Esophagus squamous epithelium (tissue), 5 donors: ENCODE measurements around the gene SF1. TPM values are rescaled to one million over a fixed set of nuclear protein-coding genes. Genes with fewer than 3 reads are reported as not detected.

ENCODE experiments used
- DNase-seq: peaks from one replicate; lab custom pipeline; 2025; lab: John Stamatoyannopoulos, UW
- H3K27ac ChIP-seq, 4 donors: fragments of 200-600 bp; sonication (generic); one replicate each; pipeline ENCODE4 v1.5.1; 2016 to 2019; ENCODE audit warnings: mild to moderate bottlenecking in 1 of 4
- H3K27me3 ChIP-seq, 4 donors: fragments of 200-600 bp; sonication (generic); 1 replicate in 3 of 4; 2 replicates in 1 of 4; pipeline versions ENCODE4 v1.5.1 to v1.6.0; 2017 to 2021; ENCODE audit warnings: antibody characterized with exemption in 1 of 4
- H3K36me3 ChIP-seq, 3 donors: fragments of 200-600 bp; sonication (generic); one replicate each; pipeline ENCODE4 v1.5.1; 2016 to 2019
- H3K4me1 ChIP-seq, 3 donors: fragments of 200-600 bp; sonication (generic); one replicate each; pipeline ENCODE4 v1.5.1; 2017 to 2019
- H3K4me3 ChIP-seq, 4 donors: fragments of 200-600 bp; sonication (generic); 1 replicate in 3 of 4; 2 replicates in 1 of 4; pipeline ENCODE4 v1.5.1; 2016 to 2019; ENCODE audit warnings: mild to moderate bottlenecking in 2 of 4, moderate library complexity in 1 of 4
- H3K9me3 ChIP-seq, 3 donors: fragments of 200-600 bp; sonication (generic); one replicate each; pipeline ENCODE4 v1.5.1; 2016 to 2019
- POLR2A ChIP-seq, 4 donors: fragments of 450-650 bp; IDR thresholded peaks; one replicate each; pipeline ENCODE4 v1.6.1; 2017; ENCODE audit warnings: antibody characterized with exemption in 4 of 4, mild to moderate bottlenecking in 4 of 4, moderate library complexity in 3 of 4
- WGBS, 2 donors: methylation state at CpG; one replicate each; pipeline ENCODE4 v1.1.5; 2018; 5-methylcytosine and 5-hydroxymethylcytosine counted together
- intact Hi-C: fragments of 100-400 bp; cut with DNase I; formaldehyde crosslinking; loops from one replicate; pipeline ENCODE4 v1.15.0; 2022
- total RNA-seq, 4 donors: library from RNA; depleted of rRNA; stranded (reverse); fragments of >200 nt; gene quantifications; one replicate each; pipeline ENCODE4 v1.1.0, GENCODE V29; 2016
- TF ChIP-seq, protein P1 (sequence below), 6 experiments: fragments of 450-650 bp in 4 of 6; fragments of 200-600 bp in 2 of 6; sonication (generic) in 2 of 6; IDR thresholded peaks; one replicate each; pipeline ENCODE4 v1.5.1; 2016 to 2019; ENCODE audit warnings: antibody characterized with exemption in 6 of 6, mild to moderate bottlenecking in 4 of 6, moderate library complexity in 4 of 6
- donor health status: DM: yes; HTN: yes; CAD: no.

The SF1 gene
- total RNA-seq, 4 donors from 2014 or later: 136 to 292 (median 223) TPM

DNA sequence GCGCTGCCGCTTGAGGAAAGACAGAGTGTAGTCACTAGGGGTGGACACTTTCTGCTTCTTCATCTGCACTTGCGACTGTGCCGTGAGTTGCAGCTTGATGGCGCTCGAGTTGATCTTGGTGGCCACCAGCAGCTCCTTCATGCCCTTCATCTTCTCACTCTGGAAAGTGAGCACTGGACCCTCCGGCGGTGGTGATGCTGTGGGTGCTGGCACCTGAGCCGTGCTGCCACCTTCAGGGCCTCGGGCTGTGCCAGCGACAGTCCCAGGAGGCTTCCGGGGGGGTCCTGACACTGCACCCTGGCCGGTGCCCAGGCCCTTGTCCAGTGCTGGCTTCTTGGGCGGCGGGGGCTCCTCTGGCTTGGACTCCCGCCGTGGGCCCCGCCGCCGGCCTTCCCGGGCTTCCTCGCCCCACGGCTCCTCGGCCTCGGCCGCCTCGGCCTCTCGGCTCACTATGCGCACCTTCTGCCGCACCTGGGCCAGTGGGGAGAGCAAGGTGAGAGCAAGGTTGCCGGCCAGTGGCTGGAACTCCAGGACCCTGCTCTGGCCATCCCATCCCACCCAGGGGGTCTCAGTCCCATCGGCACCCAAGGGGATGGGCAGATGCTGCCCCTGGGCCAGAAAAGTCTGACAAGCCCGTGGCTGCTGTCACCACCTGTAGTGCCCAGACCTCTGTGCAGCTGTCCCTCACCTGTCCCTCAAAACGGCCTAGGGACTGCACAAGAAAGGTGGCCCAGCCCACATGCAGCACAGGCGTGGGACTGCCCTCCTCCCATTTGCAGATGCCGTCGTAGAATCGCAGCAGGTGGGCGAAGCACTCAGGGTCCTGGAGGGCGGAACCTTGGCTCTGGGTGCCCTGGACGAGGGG lies 26.2 kb upstream of the SF1 start:
- intact Hi-C loops: no loop called here
- TF ChIP-seq POLR2A (IDR thresholded peaks at IDR 0.05): no peak
- TF ChIP-seq, protein P1, sequence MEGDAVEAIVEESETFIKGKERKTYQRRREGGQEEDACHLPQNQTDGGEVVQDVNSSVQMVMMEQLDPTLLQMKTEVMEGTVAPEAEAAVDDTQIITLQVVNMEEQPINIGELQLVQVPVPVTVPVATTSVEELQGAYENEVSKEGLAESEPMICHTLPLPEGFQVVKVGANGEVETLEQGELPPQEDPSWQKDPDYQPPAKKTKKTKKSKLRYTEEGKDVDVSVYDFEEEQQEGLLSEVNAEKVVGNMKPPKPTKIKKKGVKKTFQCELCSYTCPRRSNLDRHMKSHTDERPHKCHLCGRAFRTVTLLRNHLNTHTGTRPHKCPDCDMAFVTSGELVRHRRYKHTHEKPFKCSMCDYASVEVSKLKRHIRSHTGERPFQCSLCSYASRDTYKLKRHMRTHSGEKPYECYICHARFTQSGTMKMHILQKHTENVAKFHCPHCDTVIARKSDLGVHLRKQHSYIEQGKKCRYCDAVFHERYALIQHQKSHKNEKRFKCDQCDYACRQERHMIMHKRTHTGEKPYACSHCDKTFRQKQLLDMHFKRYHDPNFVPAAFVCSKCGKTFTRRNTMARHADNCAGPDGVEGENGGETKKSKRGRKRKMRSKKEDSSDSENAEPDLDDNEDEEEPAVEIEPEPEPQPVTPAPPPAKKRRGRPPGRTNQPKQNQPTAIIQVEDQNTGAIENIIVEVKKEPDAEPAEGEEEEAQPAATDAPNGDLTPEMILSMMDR (IDR thresholded peaks at IDR 0.05): no peak
- peak overlapping the region in 3 of 4 donors; percentile 86 to 92 (median 91) for H3K27ac ChIP-seq
- H3K4me1 ChIP-seq: peaks cover 27 to 60% (median 27%) of the 10 kb centered on the region in 3 donors
- DNase-seq: no peak
- H3K9me3 ChIP-seq: no peaks in the 10 kb centered on the region
- no peaks in the 10 kb centered on the region for H3K27me3 ChIP-seq
- no peak overlapping the region for H3K4me3 ChIP-seq
- peaks cover 5 to 44% (median 8%) of the 10 kb centered on the region in 3 donors for H3K36me3 ChIP-seq
- WGBS, 2 donors: 86 to 93% methylated on average over 6 to 9 of the region's 41 CpGs

DNA sequence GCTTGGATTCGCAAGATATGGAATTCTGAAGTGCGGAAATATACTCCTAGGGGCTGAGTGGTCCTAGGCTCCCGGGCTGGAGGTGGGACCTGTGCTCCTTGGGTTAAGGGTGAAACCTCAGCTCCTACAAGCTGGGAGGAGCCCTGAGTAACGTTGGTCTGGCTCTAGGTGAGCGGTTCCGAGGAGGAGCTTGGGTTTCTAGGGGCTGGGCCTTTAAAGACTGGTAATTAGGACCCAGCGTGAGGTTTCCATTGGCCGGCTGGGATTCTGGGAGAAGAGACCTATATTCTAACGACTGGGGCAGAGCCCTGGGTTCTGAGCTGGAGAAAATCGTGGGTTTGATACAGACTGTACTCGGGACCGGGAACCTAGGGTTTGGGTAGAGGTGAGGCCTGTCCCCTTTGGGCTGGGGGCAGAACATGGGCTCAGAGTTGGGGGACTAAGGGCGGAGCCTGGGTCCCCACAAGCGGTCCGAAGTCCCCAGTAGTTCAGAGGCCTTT lies 25.6 kb upstream of the SF1 start:
- intact Hi-C loops: no loop called here
- DNase-seq: no peak
- peaks cover 5 to 44% (median 8%) of the 10 kb centered on the region in 3 donors for H3K36me3 ChIP-seq
- H3K27ac ChIP-seq: peak overlapping the region; percentile 68 to 92 (median 88)
- H3K4me1 ChIP-seq: peaks cover 21 to 53% (median 24%) of the 10 kb centered on the region in 3 donors
- 26 to 39% methylated on average over 9 to 12 of the region's 15 CpGs for WGBS, 2 donors
- H3K27me3 ChIP-seq: no peaks in the 10 kb centered on the region
- H3K4me3 ChIP-seq: peak overlapping the region; percentile 39 to 78 (median 60)
- H3K9me3 ChIP-seq: no peaks in the 10 kb centered on the region
- TF ChIP-seq, protein P1 (IDR thresholded peaks at IDR 0.05): no peak
- no peak for TF ChIP-seq POLR2A (IDR thresholded peaks at IDR 0.05)

DNA sequence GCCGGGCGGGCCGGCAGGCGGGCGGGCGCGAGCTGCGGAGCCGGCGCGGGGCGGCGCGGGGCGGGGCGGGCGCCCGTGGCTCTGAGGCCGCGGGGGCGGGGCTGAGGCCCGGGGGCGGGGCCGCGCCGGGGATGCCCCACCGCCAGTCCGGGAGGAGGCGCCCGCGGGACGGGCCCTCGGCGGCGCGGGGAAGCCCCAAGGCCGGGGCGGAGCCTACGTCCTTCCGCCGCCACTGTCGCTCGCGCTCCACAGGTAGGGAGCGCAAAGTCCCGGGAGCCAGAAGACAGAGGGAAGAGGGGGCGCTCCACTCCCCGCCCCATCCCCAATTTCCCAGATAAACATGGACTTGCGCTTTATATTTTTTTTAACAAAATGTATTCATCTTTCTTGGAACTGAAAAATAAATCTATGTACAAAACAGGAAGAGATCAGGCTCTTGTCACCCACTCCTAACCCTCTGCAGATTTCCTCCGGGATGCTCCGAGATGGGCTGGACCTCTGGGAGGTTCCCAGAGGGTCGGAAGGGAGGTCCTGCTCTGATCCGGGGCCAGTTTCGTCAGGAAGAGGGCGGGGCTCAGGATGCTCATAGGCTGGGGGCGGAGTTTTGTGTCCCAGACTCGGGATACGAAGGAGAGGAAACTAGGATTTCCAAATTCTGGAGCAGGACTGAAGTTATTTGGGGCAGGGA lies 25.0 kb upstream of the SF1 start, which contains the start of gene MAP4K2:
Gene MAP4K2 (minus strand): TSS at position 57 of the 688 bp plus-strand sequence. CDS start 65 bp downstream, outside the sequence.
- 0% methylated on average over 6 to 9 of the region's 58 CpGs for WGBS, 2 donors
- Histone ChIP-seq H3K36me3 (peaks cover 5 to 43% (median 8%) of the 10 kb centered on the region in 3 donors), H3K4me3 (peak within 1 kb of the TSS; percentile 39 to 78 (median 60)), H3K9me3 (no peaks in the 10 kb centered on the region), H3K4me1 (peaks cover 21 to 47% (median 24%) of the 10 kb centered on the region in 3 donors), H3K27me3 (no peaks in the 10 kb centered on the region), H3K27ac (peak within 1 kb of the TSS; percentile 68 to 92 (median 88))
- DNase-seq: no peak
- intact Hi-C loops: no loop called here
- TF ChIP-seq, protein P1 (IDR thresholded peaks at IDR 0.05): peak in 1 of 6 experiments; percentile 9
- TF ChIP-seq POLR2A (IDR thresholded peaks at IDR 0.05): peak in 1 of 4 donors; percentile 9

DNA sequence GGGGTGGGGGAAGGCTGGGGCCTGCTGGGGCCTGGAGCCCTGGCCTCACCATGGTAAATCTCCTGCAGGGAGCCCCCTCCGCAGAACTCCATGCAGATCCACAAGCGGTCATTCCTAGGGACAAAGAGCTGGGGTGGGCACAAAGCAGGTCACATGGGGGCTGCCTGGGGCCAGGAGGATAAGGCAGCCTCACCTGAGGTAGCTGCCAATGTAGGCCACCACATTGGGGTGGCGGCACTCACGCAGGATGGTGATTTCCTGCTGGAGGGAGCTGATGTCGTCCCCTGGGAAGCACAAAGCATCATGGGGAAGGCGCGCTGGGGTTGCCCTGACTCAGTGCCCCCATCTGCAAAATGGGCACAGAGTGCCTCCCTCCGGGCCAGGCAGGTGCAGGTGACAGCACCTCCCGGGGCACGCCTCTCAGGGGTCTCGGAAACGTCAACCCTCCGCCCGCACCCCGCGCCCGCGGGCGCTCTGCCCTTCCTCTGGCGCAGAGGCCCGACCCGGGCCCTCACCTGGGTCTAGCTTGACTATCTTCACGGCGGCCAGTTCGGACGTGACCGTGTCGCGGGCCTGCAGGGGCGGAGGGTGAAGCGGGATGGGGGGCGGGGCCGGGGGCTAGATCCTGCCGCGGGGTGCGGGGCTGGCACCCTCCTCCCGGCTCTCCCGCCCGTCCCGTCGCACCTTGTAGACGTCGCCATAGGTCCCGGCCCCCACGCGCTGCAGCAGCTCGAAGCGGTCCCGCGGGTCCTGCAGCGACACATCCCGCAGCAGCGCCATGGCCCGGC lies 24.2 kb upstream of the SF1 start:
- no peaks in the 10 kb centered on the region for H3K27me3 ChIP-seq
- H3K27ac ChIP-seq: peak overlapping the region; percentile 56 to 92 (median 82)
- no peaks in the 10 kb centered on the region for H3K9me3 ChIP-seq
- intact Hi-C loops: no loop called here
- H3K36me3 ChIP-seq: peaks cover 5 to 41% (median 8%) of the 10 kb centered on the region in 3 donors
- no peak for DNase-seq
- H3K4me3 ChIP-seq: peak overlapping the region; percentile 39 to 78 (median 60)
- TF ChIP-seq, protein P1 (IDR thresholded peaks at IDR 0.05): no peak
- peak in 1 of 4 donors; percentile 16 for TF ChIP-seq POLR2A (IDR thresholded peaks at IDR 0.05)
- 33% methylated on average over 4 of the region's 54 CpGs; no CpG with 5 or more reads in 1 of the 2 donors for WGBS, 2 donors
- H3K4me1 ChIP-seq: peaks cover 21 to 40% (median 24%) of the 10 kb centered on the region in 3 donors
